EH (cell line): Measurements from ENCODE around the gene HTT.
"Not testable (repeated sequence)": the region's sequence is repeated elsewhere in the genome, so short reads cannot be mapped to it uniquely, and the experiment has no call there.

Source experiments
- DNase-seq: peaks from one replicate; pipeline ENCODE4 v3.0.0-alpha.2; 2015; ENCODE audit warnings: low read depth

HTT gene

GRCh38 chr4:3082925-3083515 lies 8.5 kb downstream of the HTT start:
- DNase-seq, result no peak

- no peak for DNase-seq
Observed at GRCh38 chr4:3083732-3084131, 9.3 kb downstream of the HTT start.

- DNase-seq, result no peak
Observed at GRCh38 chr4:3085948-3086670, 11.6 kb downstream of the HTT start.

GRCh38 chr4:3087115-3087797 lies 12.8 kb downstream of the HTT start:
- DNase-seq, result no peak

- DNase-seq, result no peak
Observed at GRCh38 chr4:3091464-3091863, 17.0 kb downstream of the HTT start.

GRCh38 chr4:3094701-3095100 lies 20.2 kb downstream of the HTT start:
- DNase-seq, result not testable (repeated sequence)

GRCh38 chr4:3096202-3096601 lies 21.7 kb downstream of the HTT start:
- peak; percentile 29 for DNase-seq

- no peak for DNase-seq
Observed at GRCh38 chr4:3098346-3098745, 23.9 kb downstream of the HTT start.

- peak; percentile 91 for DNase-seq
Observed at GRCh38 chr4:3106339-3107186, 32.1 kb downstream of the HTT start.

GRCh38 chr4:3107271-3107670 lies 32.8 kb downstream of the HTT start:
- peak; percentile 20 for DNase-seq

- DNase-seq, result peak; percentile 66
Observed at GRCh38 chr4:3107691-3108121, 33.2 kb downstream of the HTT start.

GRCh38 chr4:3108211-3108610 lies 33.7 kb downstream of the HTT start:
- DNase-seq, result peak; percentile 75

- DNase-seq, result peak; percentile 83
Observed at GRCh38 chr4:3111461-3111860, 37.0 kb downstream of the HTT start.

GRCh38 chr4:3112201-3112600 lies 37.7 kb downstream of the HTT start:
- no peak for DNase-seq

GRCh38 chr4:3112609-3113469 lies 38.4 kb downstream of the HTT start:
- DNase-seq, result peak; percentile 15

GRCh38 chr4:3114377-3114776 lies 39.9 kb downstream of the HTT start:
- peak; percentile 32 for DNase-seq

GRCh38 chr4:3115637-3116270 lies 41.3 kb downstream of the HTT start:
- DNase-seq, result peak; percentile 73

GRCh38 chr4:3116955-3117354 lies 42.5 kb downstream of the HTT start:
- no peak for DNase-seq

- DNase-seq, result no peak
Observed at GRCh38 chr4:3118312-3118711, 43.8 kb downstream of the HTT start.

- no peak for DNase-seq
Observed at GRCh38 chr4:3119464-3119863, 45.0 kb downstream of the HTT start.

- DNase-seq, result no peak
Observed at GRCh38 chr4:3121110-3121509, 46.6 kb downstream of the HTT start.
